GM10248 (cell line): ENCODE measurements around the gene MRPS6.

Experiments
- CTCF ChIA-PET: fragments of 300-600 bp; sonication (Branson Sonifier 250); formaldehyde crosslinking; extraction: SDS; loops from one replicate; lab custom pipeline; 2021; ENCODE audit warnings: antibody characterized with exemption; lab: Yijun Ruan, JAX
- POLR2A ChIA-PET: fragments of 350-650 bp; sonication (Branson Sonifier 250); formaldehyde crosslinking; extraction: SDS; loops from one replicate; lab custom pipeline; 2020; ENCODE audit warnings: antibody characterized with exemption; lab: Yijun Ruan, JAX
- DNase-seq: peaks from one replicate; pipeline ENCODE4 v3.0.0; 2012; ENCODE audit errors: extremely low spot score
- TF ChIP-seq, protein P1 (sequence below): IDR thresholded peaks from 2 replicates; pipeline ENCODE4 v1.5.1; 2012; ENCODE audit warnings: mild to moderate bottlenecking, low read depth; ENCODE audit errors: extremely low read depth, missing control alignments, control extremely low read depth

Gene MRPS6

DNA sequence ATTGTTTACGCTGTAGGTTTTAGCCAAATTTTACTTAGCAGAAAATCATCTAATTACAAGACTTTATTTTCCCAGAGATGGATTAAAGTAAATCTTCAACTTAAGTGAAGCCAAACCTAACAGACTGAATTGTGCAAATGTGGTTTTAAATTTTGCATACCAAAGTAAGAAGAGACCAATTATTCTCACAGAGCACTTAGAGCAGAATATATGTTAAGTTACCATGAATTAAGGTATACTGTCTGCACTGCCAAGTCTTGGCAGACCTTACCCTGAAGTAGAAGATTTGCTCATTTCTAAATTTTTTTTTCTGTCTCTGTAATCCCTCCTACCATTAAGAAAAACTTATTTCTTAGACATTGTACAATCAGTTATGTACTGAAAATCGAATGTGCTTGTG is 24.1 kb downstream of the MRPS6 start:
- ChIA-PET CTCF (no interaction called here), POLR2A (no interaction called here)
- TF ChIP-seq, protein P1, sequence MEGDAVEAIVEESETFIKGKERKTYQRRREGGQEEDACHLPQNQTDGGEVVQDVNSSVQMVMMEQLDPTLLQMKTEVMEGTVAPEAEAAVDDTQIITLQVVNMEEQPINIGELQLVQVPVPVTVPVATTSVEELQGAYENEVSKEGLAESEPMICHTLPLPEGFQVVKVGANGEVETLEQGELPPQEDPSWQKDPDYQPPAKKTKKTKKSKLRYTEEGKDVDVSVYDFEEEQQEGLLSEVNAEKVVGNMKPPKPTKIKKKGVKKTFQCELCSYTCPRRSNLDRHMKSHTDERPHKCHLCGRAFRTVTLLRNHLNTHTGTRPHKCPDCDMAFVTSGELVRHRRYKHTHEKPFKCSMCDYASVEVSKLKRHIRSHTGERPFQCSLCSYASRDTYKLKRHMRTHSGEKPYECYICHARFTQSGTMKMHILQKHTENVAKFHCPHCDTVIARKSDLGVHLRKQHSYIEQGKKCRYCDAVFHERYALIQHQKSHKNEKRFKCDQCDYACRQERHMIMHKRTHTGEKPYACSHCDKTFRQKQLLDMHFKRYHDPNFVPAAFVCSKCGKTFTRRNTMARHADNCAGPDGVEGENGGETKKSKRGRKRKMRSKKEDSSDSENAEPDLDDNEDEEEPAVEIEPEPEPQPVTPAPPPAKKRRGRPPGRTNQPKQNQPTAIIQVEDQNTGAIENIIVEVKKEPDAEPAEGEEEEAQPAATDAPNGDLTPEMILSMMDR = no peak
- DNase-seq = no peak

DNA sequence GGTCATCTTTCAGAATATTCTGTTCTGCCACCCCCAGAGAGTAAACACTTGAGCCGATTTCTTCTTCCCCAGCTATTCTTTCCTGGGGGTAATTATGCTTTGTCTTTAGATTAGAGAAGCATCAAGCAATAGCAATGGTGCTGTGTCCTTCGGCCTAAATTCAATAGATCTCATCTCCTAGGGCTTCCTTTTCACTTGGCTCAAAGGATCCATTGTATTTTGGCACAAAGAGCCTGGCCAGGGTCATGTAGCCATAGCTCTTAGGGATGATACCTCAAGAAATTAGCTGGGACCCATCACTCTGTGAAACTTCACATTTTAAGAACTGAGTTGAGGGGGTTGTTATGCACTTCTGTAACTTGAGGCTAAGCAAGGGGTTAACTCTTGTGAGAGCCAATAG is 27.0 kb downstream of the MRPS6 start:
- TF ChIP-seq, protein P1 = no peak
- DNase-seq = no peak
- ChIA-PET POLR2A (no interaction called here), CTCF (interaction anchor here (1.2 to 3.0 kb wide), 5 partner anchors 8 to 176 kb away, joined by 4 to 13 read pairs (median 7); no protein-coding TSS in a partner anchor)

DNA sequence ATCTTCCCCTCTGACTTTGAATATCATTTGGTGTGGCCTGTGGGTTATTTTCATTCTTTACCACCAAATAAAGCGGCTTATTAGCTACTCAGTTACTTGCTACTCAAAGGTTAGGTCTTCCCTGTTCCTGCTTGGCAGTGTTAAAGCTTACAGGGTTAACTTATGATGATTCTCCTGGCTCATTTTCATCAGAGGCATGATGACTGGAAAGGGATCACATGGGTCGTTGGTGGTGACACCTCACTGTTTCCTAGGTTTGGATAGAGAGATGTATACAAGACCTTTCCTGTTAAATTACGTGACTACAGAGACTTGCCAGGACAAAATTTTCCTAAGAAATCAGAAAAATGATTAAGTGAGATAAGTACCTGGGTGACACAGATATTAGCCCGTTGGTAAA is 27.4 kb downstream of the MRPS6 start:
- no peak for DNase-seq
- CTCF ChIA-PET = interaction anchor here (1.2 to 3.0 kb wide), 5 partner anchors 8 to 177 kb away, joined by 4 to 13 read pairs (median 7); no protein-coding TSS in a partner anchor
- TF ChIP-seq, protein P1 = no peak
- POLR2A ChIA-PET = no interaction called here

DNA sequence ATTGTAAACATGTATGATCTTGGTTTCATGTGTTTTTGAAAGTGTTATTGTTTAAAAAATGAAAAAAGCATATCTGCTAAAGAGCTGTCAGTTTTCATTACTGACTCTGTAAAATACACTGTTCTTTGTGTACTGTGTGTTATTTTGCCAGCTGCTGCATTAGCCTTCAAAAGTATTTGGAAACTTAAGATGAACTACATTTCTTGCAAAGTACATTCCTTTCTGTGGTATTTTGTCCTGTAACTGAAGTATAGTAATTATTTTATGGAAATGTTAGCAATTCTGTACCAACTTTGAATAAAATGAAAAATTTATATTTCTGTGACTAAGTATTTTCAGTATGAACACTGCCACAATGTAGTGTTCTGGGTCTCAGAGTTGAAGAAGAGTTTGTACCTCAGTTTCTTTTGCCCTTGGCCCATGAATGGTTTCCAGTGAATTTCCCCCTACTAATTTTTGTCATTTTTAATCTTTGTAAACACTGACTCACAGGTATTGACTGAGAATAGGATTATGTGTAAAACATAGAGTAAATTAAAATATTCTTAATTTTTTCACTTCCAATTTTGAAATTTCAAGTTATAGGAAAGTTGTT is 32.7 kb downstream of the MRPS6 start:
- ChIA-PET POLR2A (no interaction called here), CTCF (no interaction called here)
- no peak for DNase-seq
- TF ChIP-seq, protein P1 = no peak

DNA sequence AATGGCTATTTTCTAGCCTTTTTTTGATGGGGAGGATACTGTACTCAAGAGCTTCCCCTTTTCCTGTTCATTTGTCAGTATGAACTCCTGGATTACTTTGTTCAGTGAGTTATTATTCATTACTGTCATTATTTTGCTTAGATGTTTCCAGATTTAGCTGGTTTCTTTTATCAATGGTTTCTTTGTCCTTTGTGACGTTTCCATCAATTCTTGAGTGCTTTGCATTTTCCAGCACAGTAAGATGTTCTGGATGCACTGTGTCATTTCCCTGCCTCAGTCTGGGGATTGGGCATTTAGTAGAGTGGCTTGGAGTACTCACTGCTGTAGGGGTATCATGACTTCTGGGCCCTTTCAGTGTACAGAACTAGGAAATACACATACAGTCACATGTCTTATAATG is 34.2 kb downstream of the MRPS6 start:
- no peak for DNase-seq
- CTCF ChIA-PET = interaction anchor here (1.1 to 2.6 kb wide), 6 partner anchors 8 to 184 kb away, joined by 3 to 8 read pairs (median 4); no protein-coding TSS in a partner anchor
- TF ChIP-seq, protein P1 = no peak
- POLR2A ChIA-PET = no interaction called here

DNA sequence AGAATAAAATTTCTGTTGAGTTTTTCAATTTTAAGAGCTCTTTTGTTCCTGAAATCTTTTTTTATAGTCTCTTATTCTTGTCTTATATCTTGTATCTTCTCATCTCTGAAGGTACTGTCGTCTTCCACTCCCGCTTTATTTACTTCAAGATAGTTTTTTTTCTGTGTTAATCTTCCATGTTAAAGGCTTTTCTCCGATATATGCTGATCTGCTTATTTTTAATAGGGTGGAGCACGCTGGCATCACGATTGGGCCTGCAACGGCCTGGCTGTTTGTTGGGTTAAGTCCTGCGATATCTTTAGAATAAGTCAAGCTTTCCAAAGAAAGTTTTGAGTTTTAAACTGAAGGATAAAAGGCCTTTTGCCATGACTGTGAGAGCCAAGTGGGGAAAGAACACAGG is 35.7 kb downstream of the MRPS6 start:
- TF ChIP-seq, protein P1 = no peak
- CTCF ChIA-PET = interaction anchor here (1.0 to 2.6 kb wide), 5 partner anchors 15 to 185 kb away, joined by 3 to 8 read pairs (median 3); no protein-coding TSS in a partner anchor
- POLR2A ChIA-PET = no interaction called here
- no peak for DNase-seq
